ENCODE data around the gene QTRT2. TPM values are rescaled to one million over a fixed set of nuclear protein-coding genes. Genes with fewer than 3 reads are reported as not detected.

Gene QTRT2
- total RNA-seq (2014; rRNA removed; shearing (Covaris generic)) = 17.7 and 20.4 TPM in 2 replicates

GRCh38 chr3:114056130-114057010 is at the start of gene QTRT2, which contains the start of gene CCDC191:
QTRT2 (plus strand) TSS chr3:114056737; CDS start chr3:114065258, 8,521 bp downstream.
CCDC191 (minus strand) TSS chr3:114056526; CDS start chr3:114056466, 60 bp downstream.
- peak; percentile 99 for DNase-seq (ENCODE audit: low read depth)

GRCh38 chr3:114011059-114011797 is 45.3 kb upstream of the QTRT2 start:
- DNase-seq (ENCODE audit: low read depth) = no peak

- DNase-seq (ENCODE audit: low read depth) = no peak
Observed at GRCh38 chr3:114014211-114014610, 42.3 kb upstream of the QTRT2 start.

- DNase-seq (ENCODE audit: low read depth) = no peak
Observed at GRCh38 chr3:114019486-114019885, 37.1 kb upstream of the QTRT2 start.

- DNase-seq (ENCODE audit: low read depth) = no peak
Observed at GRCh38 chr3:114020907-114021306, 35.6 kb upstream of the QTRT2 start.

- DNase-seq (ENCODE audit: low read depth) = no peak
Observed at GRCh38 chr3:114022145-114022802, 34.3 kb upstream of the QTRT2 start.

- DNase-seq (ENCODE audit: low read depth) = no peak
Observed at GRCh38 chr3:114025451-114025850, 31.1 kb upstream of the QTRT2 start.

- no peak for DNase-seq (ENCODE audit: low read depth)
Observed at GRCh38 chr3:114026331-114026730, 30.2 kb upstream of the QTRT2 start.

- DNase-seq (ENCODE audit: low read depth) = no peak
Observed at GRCh38 chr3:114033721-114034120, 22.8 kb upstream of the QTRT2 start.

- no peak for DNase-seq (ENCODE audit: low read depth)
Observed at GRCh38 chr3:114034211-114034610, 22.3 kb upstream of the QTRT2 start.

GRCh38 chr3:114034787-114035545 is 21.6 kb upstream of the QTRT2 start:
- no peak for DNase-seq (ENCODE audit: low read depth)

GRCh38 chr3:114035896-114036295 is 20.6 kb upstream of the QTRT2 start:
- DNase-seq (ENCODE audit: low read depth) = no peak

- no peak for DNase-seq (ENCODE audit: low read depth)
Observed at GRCh38 chr3:114043205-114043604, 13.3 kb upstream of the QTRT2 start.

GRCh38 chr3:114052216-114052615 is 4.3 kb upstream of the QTRT2 start:
- no peak for DNase-seq (ENCODE audit: low read depth)

- DNase-seq (ENCODE audit: low read depth) = no peak
Observed at GRCh38 chr3:114057011-114057347, 442 bp downstream of the QTRT2 start.

GRCh38 chr3:114058646-114059045 is 2.1 kb downstream of the QTRT2 start:
- no peak for DNase-seq (ENCODE audit: low read depth)

GRCh38 chr3:114060906-114061655 is 4.5 kb downstream of the QTRT2 start:
- DNase-seq (ENCODE audit: low read depth) = no peak

GRCh38 chr3:114067804-114068203 is 11.3 kb downstream of the QTRT2 start:
- DNase-seq (ENCODE audit: low read depth) = no peak

- DNase-seq (ENCODE audit: low read depth) = no peak
Observed at GRCh38 chr3:114068336-114068735, 11.8 kb downstream of the QTRT2 start.

GRCh38 chr3:114071786-114072185 is 15.2 kb downstream of the QTRT2 start:
- DNase-seq (ENCODE audit: low read depth) = no peak

- no peak for DNase-seq (ENCODE audit: low read depth)
Observed at GRCh38 chr3:114076711-114077110, 20.2 kb downstream of the QTRT2 start.
